Left lung (tissue), 10 donors: ENCODE results near the gene USP10. TPM values are rescaled to one million over a fixed set of nuclear protein-coding genes. Genes with fewer than 3 reads are reported as not detected.

ENCODE experiments used
- ATAC-seq: fragments of 200-7000 bp; cut with Tn5 transposase; one replicate; pipeline ENCODE4 v1.9.1; 2020; ENCODE audit warnings: moderate library complexity
- DNase-seq, 4 donors: peaks; one replicate each; pipeline ENCODE4 v3.0.0-alpha.2; 2013 to 2020
- H3K27ac ChIP-seq, 2 donors: fragments of 200-600 bp; sonication (generic) in 1 of 2; one replicate each; pipeline versions ENCODE4 v1.5.0 to v1.8.0; 2020 to 2021
- H3K27me3 ChIP-seq, 2 donors: fragments of 200-600 bp; sonication (generic) in 1 of 2; one replicate each; pipeline versions ENCODE4 v1.5.0 to v1.8.0; 2020 to 2021
- H3K36me3 ChIP-seq, 2 donors: fragments of 200-600 bp; sonication (generic) in 1 of 2; one replicate each; pipeline versions ENCODE4 v1.5.0 to v1.8.0; 2020 to 2021
- H3K4me1 ChIP-seq, 2 donors: fragments of 200-600 bp; one replicate each; pipeline ENCODE4 v1.8.0; 2021
- H3K4me3 ChIP-seq, 2 donors: fragments of 200-600 bp; sonication (generic) in 1 of 2; one replicate each; pipeline versions ENCODE4 v1.5.0 to v1.8.0; 2020 to 2021; ENCODE audit warnings: mild to moderate bottlenecking in 1 of 2
- H3K9me3 ChIP-seq, 2 donors: fragments of 200-600 bp; sonication (generic) in 1 of 2; one replicate each; pipeline versions ENCODE4 v1.5.0 to v1.8.0; 2020 to 2021
- CTCF ChIP-seq, 2 donors: fragments of 200-600 bp; sonication (generic) in 1 of 2; IDR thresholded peaks; one replicate each; pipeline versions ENCODE4 v1.5.0 to v1.8.0; 2021; ENCODE audit warnings: antibody characterized with exemption in 2 of 2
- intact Hi-C, 2 donors: fragments of 100-400 bp; cut with DNase I; formaldehyde crosslinking; loops; one replicate each; pipeline versions ENCODE4 v1.11.2 to v1.14.2; 2022
- polyA plus RNA-seq, 6 donors: library from polyadenylated mRNA; unstranded; fragments of 120-200 nt; gene quantifications; one replicate each; pipeline ENCODE4 v1.2.1, GENCODE V29; 2013; ENCODE audit not compliant: insufficient read length in 6 of 6
- total RNA-seq, 2 donors: library from RNA; stranded (reverse); fragmentation: NEBNext Ultra II Directional; extraction: Animal tissue kit (Norgen Biotek cat#: 25700); gene quantifications; one replicate each; pipeline ENCODE4 v1.2.1, GENCODE V29; 2021
- donor health status: DM: no; HTN: yes; CAD: no.
- donor health status: DM: no; HTN: no; CAD: no.

Gene USP10
- total and polyA plus RNA-seq, 8 donors, result 57.4 to 102 (median 87.8) TPM

GRCh38 chr16:84821179-84821578 is 121.4 kb downstream of the USP10 start:
- H3K36me3 ChIP-seq, result no peaks in the 10 kb centered on the region
- H3K9me3 ChIP-seq, result no peaks in the 10 kb centered on the region
- ATAC-seq, result no peak
- peaks cover 0 to 61% of the 10 kb centered on the region in 2 donors for H3K4me1 ChIP-seq
- intact Hi-C loops, result no loop called here
- peak overlapping the region in 1 of 2 donors; percentile 50 for H3K27ac ChIP-seq
- peaks cover 0 to 40% of the 10 kb centered on the region in 2 donors for H3K27me3 ChIP-seq
- peak in 1 of 4 donors; percentile 40 for DNase-seq
- peak overlapping the region; percentile 32 to 51 for H3K4me3 ChIP-seq
- no peak for TF ChIP-seq CTCF (IDR thresholded peaks at IDR 0.05)

GRCh38 chr16:84821728-84822689 is 122.2 kb downstream of the USP10 start:
- peak overlapping the region in 1 of 2 donors; percentile 50 for H3K27ac ChIP-seq
- DNase-seq (peak in 1 of 4 donors; percentile 30), ATAC-seq (no peak)
- H3K9me3 ChIP-seq, result no peaks in the 10 kb centered on the region
- H3K36me3 ChIP-seq, result no peaks in the 10 kb centered on the region
- H3K27me3 ChIP-seq, result peaks cover 0 to 40% of the 10 kb centered on the region in 2 donors
- H3K4me1 ChIP-seq, result peaks cover 0 to 69% of the 10 kb centered on the region in 2 donors
- intact Hi-C loops, result no loop called here
- TF ChIP-seq CTCF (IDR thresholded peaks at IDR 0.05), result no peak
- peak overlapping the region; percentile 32 to 51 for H3K4me3 ChIP-seq

- H3K27me3 ChIP-seq, result peaks cover 0 to 41% of the 10 kb centered on the region in 2 donors
- no peak for DNase-seq
- TF ChIP-seq CTCF (IDR thresholded peaks at IDR 0.05), result no peak
- H3K36me3 ChIP-seq, result no peaks in the 10 kb centered on the region
- ATAC-seq, result no peak
- no peak overlapping the region for H3K4me3 ChIP-seq
- intact Hi-C loops, result no loop called here
- no peaks in the 10 kb centered on the region for H3K9me3 ChIP-seq
- H3K4me1 ChIP-seq, result peaks cover 2 to 79% of the 10 kb centered on the region in 2 donors
- peak overlapping the region in 1 of 2 donors; percentile 25 for H3K27ac ChIP-seq
Measured at GRCh38 chr16:84822990-84823389, 123.2 kb downstream of the USP10 start.

- Histone ChIP-seq H3K27me3 (peaks cover 0 to 46% of the 10 kb centered on the region in 2 donors), H3K36me3 (no peaks in the 10 kb centered on the region), H3K27ac (no peak overlapping the region), H3K4me3 (no peak overlapping the region), H3K9me3 (no peaks in the 10 kb centered on the region), H3K4me1 (peaks cover 2 to 84% of the 10 kb centered on the region in 2 donors)
- intact Hi-C loops, result no loop called here
- ATAC-seq, result no peak
- DNase-seq, result peak in 1 of 4 donors; percentile 48
- TF ChIP-seq CTCF (IDR thresholded peaks at IDR 0.05), result no peak
Measured at GRCh38 chr16:84823484-84823883, 123.7 kb downstream of the USP10 start.

- intact Hi-C loops, result no loop called here
- H3K4me1 ChIP-seq, result peaks cover 2 to 85% of the 10 kb centered on the region in 2 donors
Measured at GRCh38 chr16:84823926-84824325, 124.1 kb downstream of the USP10 start.

More at GRCh38 chr16:84823926-84824325, 124.1 kb downstream of the USP10 start:
- Histone ChIP-seq H3K36me3 (no peaks in the 10 kb centered on the region), H3K27me3 (peaks cover 0 to 49% of the 10 kb centered on the region in 2 donors), H3K4me3 (no peak overlapping the region), H3K27ac (no peak overlapping the region), H3K9me3 (no peaks in the 10 kb centered on the region)
- DNase-seq, result no peak
- ATAC-seq, result no peak
- TF ChIP-seq CTCF (IDR thresholded peaks at IDR 0.05), result no peak
